Stimulated activated CD4-positive, alpha-beta T cell treated with anti-CD3 and anti-CD28 coated beads, Interleukin-4, amount 100 ng/mL, for 48 hours (primary cell): ENCODE results near the gene SLC35E1.

Experiments
- DNase-seq, 2 donors: peaks; one replicate each; pipeline ENCODE4 v3.0.0-alpha.2; 2020; ENCODE audit warnings: low read depth in 2 of 2

The SLC35E1 gene

DNA sequence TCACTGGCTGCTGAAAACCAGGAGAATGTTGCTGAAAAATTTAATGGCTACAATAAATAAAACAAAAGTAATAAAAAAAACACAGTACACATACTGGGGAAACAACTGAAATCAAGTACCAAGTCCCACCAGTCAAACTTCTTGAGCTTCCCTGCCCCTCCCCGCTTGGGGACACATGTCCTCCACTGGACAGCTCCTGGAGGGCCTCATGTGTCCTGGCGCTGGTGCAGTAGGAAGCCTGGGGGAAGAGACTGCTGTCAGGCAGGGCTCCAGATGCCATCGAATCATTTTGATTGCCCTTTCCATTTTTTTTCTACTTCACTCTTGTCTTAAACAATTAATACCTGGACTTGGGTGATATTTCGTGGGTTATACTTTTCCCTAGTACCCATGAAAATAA lies 26.6 kb upstream of the SLC35E1 start:
- no peak for DNase-seq

DNA sequence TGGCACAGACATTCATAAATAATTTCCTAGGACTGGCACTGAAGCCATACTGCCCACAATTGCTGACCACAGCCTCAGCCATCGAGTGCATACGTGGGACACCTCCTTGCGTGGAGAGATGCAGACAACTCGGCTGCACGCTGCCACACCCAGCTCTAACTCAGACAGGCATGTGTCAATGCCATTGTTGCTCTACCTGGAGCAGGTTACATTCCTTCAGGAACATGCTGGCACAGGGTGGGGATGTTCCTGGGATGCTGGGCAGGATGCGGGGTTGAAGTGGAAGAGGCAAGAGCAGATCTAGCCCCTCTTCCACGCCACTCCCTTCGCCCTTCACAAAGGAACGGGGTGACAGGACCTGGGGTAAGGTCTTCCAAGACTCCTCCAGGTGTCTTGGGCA lies 24.2 kb upstream of the SLC35E1 start:
- DNase-seq, result no peak

DNA sequence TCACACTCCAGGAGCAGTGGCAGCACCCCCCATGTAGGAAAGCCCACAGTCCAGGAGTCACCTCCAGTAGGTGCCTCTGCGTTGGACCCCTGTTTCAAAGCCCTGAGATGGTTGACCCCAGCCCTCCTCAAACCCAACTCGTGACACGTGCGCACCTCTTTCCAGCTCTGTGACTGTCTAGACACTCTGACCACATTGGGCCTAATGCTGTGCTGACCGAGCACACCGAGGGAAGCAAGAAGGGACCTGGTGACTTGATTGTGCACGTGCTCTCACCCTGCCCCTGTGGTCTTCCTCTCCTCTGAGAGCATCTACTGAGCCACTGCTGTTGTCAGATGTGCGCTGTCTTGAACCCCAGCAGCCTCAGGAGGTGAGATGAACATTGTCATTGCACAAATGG lies 22.9 kb upstream of the SLC35E1 start:
- DNase-seq, result no peak

- DNase-seq, result no peak
Measured at GRCh38 chr19:16594681-16595091, 22.5 kb upstream of the SLC35E1 start.

DNA sequence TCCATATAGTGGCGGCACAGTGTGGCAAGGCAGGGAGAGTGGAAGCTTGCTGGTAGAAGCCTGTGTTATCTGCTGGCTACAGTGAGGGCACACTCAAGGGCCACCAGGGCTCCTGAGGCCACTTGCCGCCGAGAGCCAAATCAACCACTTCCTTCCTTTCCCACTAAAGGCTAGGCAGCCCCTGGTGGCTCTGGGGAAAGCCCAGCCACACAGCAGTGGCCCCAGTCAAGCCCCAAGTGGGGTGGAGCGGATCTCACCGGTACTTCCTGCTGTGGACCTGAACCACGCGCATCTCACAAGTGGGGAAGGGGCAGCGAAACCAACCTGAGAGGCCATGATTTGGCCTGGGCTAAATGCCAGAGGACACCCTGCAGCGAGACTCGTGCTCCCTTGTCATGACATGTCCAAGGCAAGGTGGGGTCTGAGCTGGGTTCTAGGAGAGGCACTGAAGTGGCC lies 21.9 kb upstream of the SLC35E1 start:
- peak in 1 of 2 donors; percentile 32 for DNase-seq

- no peak for DNase-seq
Measured at GRCh38 chr19:16593181-16593580, 21.0 kb upstream of the SLC35E1 start.

- DNase-seq, result no peak
Measured at GRCh38 chr19:16591803-16592556, 19.8 kb upstream of the SLC35E1 start.

GRCh38 chr19:16590876-16591802 lies 18.9 kb upstream of the SLC35E1 start:
- DNase-seq, result no peak

GRCh38 chr19:16589917-16590316 lies 17.7 kb upstream of the SLC35E1 start:
- DNase-seq, result no peak

GRCh38 chr19:16588824-16589577 lies 16.8 kb upstream of the SLC35E1 start:
- DNase-seq, result no peak

GRCh38 chr19:16587833-16588823 lies 15.9 kb upstream of the SLC35E1 start:
- DNase-seq, result peak; percentile 47 to 54

- peak; percentile 31 to 46 for DNase-seq
Measured at GRCh38 chr19:16586991-16587832, 15.0 kb upstream of the SLC35E1 start.

DNA sequence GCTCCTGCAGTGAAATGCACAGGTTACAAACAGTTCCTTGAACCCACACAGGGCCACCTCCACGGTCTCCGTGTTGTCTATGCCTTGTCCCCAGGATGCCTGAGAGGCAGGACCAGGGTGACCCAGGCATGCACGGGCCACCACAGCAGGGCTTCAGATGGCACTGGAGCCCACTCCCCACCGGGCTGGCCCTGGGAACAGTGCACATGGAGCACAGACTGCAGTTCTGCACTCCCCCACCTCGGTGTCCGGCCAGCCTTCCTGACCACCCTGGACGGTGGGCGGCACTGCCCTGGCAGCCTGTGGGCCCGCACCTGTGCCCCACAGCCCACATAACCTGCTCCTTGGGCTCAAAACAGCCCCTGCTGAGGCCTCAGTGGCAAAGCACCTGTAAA lies 14.3 kb upstream of the SLC35E1 start:
- no peak for DNase-seq

DNA sequence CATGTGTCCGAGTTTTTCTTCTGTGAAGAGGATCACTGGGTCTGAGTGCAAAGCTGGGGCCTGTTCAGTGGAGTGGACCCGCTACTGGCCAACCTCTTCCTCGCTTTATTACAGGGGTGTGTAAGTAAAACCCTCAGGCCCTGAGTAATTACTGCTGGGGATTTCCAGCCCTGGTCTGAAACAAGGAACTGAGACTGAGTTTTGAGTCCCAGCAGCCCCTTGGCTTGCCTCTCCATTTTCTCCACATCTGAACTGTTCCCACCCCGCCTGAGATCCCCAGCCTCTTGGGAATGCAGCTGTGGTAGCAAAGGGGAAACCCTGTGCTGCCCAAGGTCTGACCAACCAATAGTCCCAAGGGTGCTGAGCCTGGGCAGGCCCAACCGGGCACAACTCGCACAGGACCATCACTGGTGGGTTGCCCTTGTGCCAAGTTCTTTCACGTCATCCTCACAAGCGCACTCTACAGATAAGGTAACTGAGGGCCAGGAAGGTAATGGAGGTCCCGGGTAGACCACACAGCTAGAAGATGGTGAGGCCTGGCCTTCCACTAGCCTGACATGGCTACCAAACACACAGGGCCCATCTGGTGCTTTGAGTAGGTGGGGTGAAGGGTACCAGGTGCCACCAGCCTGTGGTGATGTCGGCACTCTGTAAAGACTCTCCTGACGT lies 13.7 kb upstream of the SLC35E1 start:
- DNase-seq, result peak in 1 of 2 donors; percentile 33

DNA sequence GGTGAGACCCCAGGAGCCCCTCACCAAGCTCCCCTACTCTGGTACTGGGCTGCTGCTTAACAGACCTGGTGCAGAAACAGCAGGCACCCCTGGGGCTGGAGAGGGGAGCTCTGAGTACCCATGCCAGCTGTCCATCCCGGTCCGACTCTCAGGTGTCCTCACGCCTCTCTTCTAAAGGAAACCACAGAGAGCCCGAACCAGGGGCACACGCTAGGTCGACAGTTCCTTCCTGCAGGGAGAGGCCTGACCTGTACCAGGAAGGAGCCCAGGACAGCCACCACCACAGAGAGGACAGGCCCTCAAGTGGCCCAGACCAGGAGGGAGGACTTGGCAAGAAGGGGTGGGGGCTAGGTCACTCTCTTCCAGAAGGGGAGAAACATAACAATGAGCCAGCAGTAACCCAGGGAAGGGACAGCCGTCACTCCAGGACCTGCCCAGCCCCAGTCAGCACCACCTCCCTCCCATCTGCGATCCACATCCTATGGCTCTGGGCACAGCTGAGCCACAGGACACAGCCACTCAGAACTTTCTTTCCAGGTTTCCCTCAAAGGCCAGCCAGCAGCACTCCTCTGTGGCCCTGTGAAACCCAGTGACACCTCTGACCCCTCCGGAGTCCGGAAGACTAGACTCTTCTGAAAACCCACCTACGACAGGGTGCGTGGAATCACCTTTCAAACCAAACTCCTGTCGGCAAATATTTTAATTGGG lies 13.0 kb upstream of the SLC35E1 start:
- DNase-seq, result no peak

DNA sequence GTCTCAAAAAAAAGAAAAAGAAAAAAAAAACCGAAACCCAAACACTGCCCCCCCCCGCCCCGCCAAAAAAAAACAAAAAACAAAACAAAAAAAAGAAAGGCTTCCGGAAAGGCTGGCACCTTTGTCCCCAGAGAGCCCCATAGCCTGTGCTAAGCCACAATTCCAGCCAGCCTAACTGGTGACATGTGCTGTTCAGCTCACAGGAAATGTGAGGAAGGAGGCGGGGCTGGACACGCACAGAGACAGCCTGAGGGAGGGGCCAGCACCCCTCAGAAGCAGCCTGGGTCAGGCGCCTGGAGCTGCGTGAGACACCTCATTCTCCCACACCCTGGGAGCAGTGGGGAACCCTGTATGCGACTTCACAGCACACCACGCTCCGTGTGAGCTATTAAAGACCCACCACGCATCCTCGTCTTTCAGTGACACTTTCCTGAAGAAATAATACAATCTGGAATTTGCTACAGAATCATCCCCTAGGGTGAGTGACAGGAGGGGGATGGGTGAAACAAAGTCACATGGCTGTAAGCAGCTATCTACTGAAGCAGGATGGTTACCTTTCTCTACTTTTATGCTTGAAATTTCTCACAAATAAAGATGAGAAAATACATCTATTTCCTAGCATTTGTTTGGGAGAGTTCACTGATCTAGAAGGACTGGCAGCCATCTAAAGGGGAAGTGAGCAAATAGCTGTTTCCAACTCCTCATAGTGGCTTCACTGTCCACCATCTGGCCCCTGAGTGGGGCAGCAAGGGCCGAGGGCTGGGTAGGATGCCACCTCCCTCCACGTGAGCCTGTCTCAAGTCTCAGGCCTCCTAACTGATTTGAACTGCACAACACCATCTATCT lies 12.3 kb upstream of the SLC35E1 start:
- DNase-seq, result peak; percentile 77 to 87

- no peak for DNase-seq
Measured at GRCh38 chr19:16582486-16583261, 10.5 kb upstream of the SLC35E1 start.
